ENCODE measurements around the gene MINDY4B.
"Not testable (repeated sequence)": the region's sequence is repeated elsewhere in the genome, so short reads cannot be mapped to it uniquely, and the experiment has no call there.

Gene MINDY4B

GRCh38 chr3:150898046-150898754 lies 7.0 kb downstream of the MINDY4B start:
- DNase-seq = no peak

GRCh38 chr3:150897592-150897991 lies 7.6 kb downstream of the MINDY4B start:
- DNase-seq = no peak

DNA sequence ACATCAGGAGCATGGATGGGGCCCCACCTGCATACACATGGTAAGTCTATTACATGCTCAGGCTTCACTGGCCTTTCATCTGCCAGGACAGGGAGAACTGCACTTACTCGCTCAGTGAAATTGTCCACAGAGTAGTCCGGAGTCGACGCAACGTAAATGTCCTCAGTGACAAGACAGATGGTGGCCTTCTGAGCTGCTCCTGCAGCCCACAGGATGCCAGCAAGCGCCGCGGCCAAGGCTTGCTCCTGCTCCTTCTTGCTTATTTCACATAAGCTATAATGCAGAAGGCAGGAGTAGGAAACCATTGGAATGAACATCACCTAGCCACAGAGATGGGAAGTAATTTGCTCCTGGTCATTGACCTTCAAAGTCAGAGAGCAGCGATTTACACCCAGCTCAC lies 14.4 kb downstream of the MINDY4B start:
- no peak for DNase-seq

- no peak for DNase-seq
These were observed 14.9 kb downstream of the MINDY4B start for GRCh38 chr3:150890295-150890694.

GRCh38 chr3:150889106-150889505 lies 16.1 kb downstream of the MINDY4B start:
- no peak for DNase-seq

- DNase-seq = no peak
These were observed 18.2 kb downstream of the MINDY4B start for GRCh38 chr3:150887031-150887430.

DNA sequence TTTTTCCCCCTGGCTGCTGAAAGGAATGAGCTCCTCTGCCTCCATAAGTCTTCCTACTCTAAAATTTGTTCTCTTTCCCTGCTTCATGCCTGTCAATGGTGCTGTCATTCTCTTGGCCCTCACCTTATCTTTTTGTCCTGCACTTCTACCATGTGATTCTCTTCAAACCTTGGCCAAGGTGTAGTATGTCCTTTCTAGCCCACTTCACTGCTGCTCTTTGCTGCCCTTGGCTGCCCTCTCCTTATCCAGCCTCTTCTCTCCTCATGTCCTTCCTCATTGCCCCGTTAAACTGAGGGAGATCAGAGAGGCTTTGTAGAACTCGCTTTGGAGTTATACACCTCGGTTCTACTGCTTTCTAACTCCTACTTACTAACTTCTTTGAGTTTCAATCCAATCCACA lies 19.7 kb downstream of the MINDY4B start:
- DNase-seq = no peak

DNA sequence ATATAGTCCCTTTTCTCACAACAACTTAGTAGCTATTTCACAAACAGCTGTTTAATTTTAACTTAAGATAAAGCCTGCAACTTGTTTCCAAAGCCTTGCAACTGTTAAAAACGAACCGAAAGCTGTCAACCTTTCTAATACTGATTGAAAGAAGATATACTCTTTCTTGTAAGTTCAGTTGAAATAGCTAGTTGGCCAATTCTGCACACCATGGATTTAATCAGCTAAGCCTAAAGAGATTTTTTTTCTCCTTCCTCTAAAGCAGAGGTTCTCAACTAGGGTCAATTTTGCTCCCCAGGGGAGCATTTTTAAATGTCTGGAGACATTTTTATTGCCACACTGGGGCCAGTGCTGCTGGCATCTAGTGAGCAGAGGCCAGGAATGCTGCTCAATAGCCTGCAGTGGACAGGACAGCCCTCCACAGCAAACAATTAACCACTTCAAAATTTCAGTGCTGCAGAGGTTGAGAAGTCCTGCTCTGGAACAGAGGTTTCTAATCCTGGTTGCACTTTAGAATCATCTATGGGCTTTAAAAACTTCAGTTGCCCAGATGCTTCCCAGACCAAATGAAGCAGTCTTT lies 26.2 kb downstream of the MINDY4B start:
- no peak for DNase-seq

DNA sequence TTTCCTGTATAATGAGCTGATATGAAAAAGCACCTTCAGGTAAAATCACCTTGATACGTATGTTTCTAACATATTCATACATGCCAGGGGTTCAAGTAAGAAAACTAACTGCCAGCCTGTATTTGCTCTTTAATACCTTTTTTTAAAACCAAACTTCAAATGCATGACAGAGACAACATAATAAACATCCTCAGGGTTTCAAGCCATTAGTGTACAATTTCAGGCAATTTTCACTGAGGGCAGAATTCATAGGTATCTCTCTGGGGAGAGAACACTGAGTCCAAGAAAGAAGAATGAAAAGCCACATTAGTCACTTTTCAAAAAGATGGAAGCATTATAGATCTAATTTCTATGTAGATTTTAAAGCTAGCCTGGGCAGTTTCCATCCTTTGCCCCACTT lies 26.9 kb downstream of the MINDY4B start:
- no peak for DNase-seq

DNA sequence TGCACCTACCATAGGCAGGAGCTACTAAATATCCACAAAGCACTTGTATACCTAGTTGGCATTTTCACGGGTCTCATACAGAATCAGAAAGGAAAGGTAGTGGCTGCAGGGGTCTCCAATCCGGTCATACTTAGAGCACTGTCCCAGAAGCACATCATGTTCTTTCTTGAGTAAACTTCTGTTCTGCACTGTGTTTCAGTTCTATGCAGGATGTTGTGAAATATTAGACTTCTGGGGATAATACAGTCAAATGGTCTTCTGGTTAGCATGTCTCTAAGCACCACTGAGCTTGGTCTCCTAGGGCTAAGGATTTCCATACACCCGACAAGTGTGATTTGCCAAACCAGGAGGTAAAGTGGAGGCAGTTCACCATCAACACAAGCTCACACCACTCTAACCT lies 27.9 kb downstream of the MINDY4B start:
- no peak for DNase-seq

- DNase-seq = no peak
These were observed 28.5 kb downstream of the MINDY4B start for GRCh38 chr3:150876611-150877265.

DNA sequence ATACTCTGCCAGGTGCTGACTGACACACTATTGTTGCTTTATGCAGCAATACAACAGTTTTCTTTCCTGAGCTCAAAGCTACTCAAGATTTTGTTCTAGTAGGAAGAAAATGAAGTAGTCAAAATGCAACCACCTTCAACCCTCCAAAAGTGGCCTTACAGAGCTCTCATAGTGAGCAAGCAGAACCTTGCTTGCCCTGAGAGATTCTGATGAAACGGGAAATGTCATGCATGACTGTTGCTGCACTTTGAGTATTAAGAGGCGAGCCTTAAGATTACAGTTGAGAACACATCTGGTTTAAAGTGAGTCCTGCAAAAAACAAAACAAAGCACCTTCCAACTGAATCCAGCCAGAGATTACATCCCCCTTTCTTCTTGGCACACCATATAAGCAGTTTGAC lies 29.7 kb downstream of the MINDY4B start:
- DNase-seq = no peak

GRCh38 chr3:150874666-150875219 lies 30.5 kb downstream of the MINDY4B start:
- DNase-seq = no peak

DNA sequence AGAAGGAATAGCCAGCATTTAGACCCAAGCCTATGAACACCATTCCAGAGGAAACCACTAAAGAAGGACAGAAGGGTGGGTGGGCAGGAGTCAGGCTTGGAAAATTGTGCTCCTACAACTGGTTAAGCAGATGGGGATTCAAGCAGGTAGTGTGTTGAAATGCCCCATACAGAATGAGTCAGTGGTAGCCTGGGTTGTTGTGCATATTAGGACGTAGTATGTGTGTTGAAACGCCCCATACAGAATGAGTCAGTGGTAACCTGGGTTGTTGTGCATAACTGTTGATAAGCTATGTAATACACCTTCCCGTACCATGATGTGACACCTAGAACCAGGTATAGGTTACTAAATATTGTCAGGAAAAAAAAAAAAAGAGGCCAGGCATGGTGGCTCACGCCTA lies 34.0 kb downstream of the MINDY4B start:
- DNase-seq = no peak

DNA sequence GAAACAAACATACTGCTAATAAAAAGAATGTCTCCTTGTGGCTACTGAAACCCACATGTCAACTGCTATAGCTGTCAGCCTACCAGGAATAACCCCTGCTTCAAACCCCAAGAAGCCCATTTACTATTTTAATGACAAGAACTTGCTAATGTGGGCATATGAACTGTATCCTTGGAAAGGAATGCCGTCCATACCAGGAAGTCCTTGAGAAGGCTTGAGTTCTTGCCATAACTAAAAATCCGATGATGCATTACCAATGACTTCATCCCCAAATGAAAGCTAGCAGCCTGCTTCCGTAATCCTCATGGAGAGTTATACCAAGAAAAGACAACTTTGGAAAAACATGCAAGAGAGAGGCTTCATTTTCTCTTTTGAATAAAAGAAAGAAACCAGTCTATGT lies 34.8 kb downstream of the MINDY4B start:
- no peak for DNase-seq

DNA sequence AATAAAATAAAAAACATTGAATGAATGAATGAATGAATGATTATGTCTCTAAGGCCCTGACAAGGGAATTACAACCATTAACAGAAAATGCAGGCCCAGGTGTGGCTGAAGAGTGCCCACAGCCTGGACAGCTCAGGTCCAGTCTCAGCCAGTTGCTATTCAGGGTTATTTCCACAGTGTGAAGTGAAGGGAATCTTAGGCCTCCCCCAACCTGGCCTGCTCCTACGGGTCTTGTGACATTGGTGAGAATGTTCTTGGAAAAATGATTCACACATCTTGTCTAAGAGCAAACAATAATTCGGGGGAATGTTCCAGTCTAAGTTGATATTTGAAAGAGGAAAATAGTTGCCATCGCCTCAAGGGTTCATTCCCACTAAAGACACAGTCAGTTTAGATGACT lies 37.0 kb downstream of the MINDY4B start:
- no peak for DNase-seq

DNA sequence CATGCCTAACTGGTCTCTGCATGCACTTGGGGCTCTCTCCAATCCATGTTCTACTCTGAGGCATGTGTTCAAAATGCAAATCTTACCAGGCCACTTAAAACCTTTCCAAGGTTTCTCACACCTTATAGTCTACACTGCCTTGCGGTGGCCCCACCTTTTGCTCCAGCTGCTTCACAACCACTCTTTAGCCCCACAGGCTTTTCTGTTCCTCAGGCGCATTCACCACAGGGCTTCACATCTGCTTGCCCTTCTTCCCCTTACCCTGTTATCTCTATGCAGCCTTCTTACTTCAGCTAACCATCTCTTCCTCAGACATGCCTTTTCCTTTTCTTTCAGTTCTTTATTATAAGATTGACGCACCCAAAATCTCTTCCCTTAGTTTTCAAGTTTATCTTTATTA lies 37.8 kb downstream of the MINDY4B start:
- no peak for DNase-seq

- DNase-seq = not testable (repeated sequence)
These were observed 41.3 kb downstream of the MINDY4B start for GRCh38 chr3:150863921-150864320.

- no peak for DNase-seq
These were observed 43.4 kb downstream of the MINDY4B start for GRCh38 chr3:150861851-150862250.

GRCh38 chr3:150857936-150858335 lies 47.3 kb downstream of the MINDY4B start:
- DNase-seq = not testable (repeated sequence)

- DNase-seq = no peak
These were observed 55.0 kb downstream of the MINDY4B start for GRCh38 chr3:150850191-150850590.

DNA sequence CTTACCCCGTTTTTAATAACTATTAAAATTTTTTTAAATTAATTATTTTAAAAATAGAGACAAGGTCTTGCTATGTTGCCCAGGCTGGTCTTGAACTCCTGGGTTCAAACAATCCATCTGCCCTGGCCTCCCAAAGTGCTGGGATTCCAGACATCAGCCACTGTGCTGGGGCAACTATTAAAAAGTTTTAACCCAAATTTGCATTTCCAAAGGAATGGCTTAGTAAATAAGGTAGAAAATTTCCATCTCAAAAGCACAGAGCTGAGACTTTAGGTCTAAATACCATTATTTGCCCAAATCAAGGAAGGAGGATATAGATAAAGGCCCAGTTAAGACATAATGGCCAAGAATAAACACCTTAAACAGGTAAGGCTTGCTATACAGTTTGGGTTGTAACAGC lies 56.4 kb downstream of the MINDY4B start:
- DNase-seq = no peak

DNA sequence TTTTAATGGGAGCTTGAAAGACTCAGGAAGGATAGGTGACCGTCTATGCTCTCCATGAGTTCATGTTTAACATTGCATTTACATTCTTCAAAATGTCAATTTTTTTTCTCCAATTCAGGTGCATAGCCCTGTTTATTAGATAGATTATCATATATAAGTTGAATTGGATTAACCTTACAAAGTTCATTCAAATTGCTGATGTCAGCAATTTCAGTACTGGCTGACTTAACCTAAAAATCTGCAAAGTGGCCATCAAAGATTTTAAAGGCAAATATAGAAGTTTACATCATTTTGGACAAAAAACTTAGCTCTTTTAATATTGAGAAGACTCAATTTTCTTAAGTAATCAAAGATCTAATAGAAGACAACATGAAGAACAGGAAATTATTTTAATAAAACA lies 57.8 kb downstream of the MINDY4B start:
- DNase-seq = no peak

DNA sequence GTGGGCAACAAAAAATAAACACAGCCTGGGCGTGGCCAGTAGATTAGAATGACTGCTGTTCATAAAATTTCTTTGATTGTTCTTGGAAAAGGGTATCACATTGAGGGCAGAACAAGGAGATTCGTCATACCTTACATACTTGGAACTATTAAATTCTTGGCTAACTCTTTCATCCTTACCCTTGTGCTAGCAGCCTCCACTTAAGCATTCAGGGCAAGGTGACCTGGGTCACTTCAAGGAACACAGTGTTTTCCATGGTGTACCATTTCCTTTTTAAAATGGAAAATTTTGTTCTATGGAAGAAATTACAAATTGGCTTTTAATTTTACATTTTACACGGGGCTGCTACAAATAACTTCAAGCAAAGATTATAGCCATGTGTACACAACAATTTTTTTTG lies 60.8 kb downstream of the MINDY4B start:
- no peak for DNase-seq

Data from NCI-H2029 (cell line).